ENCODE data around the gene CCDC6. TPM values are rescaled to one million over a fixed set of nuclear protein-coding genes. Genes with fewer than 3 reads are reported as not detected.

Gene CCDC6
- total and polyA plus RNA-seq, 3 donors from 2014 or later: 21.1 to 52.2 (median 41.7) TPM

DNA sequence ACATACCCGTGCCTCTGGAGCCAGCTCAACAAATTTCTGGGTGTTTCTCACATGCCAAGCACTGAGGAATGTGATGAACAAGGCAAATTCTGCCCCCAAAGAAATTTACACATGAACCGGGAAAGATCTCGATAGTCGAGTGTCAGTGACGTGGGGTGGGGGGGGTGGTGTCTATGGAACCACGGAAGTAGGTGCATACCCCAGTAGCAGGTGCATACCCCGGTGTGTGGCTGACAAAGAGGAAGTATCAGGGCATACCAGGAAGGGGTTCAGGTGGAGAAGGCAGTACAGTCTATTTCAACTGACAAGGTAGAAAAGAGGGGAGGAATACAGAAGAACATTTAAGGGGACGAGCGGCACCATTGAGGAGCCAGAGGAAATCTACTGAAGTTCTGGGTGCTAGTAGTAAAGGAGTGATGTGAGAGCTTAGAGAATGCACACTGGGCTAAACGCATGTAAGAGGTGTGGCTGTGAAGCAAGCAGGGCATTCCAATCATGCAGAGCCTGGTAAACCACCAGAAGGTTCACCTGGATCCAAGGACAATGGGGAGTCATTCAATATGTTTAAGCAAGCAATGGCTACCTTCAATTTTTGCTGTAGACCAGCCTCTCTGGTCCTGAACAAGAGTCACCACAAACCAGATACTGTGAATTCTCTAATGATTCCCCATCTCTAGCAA lies 6.2 kb downstream of the CCDC6 start:
- Histone ChIP-seq H3K4me3 (no peak overlapping the region), H3K4me1 (peaks cover 10% of the 10 kb centered on the region), H3K36me3 (ENCODE audit: low read depth, missing control alignments) (no peaks in the 10 kb centered on the region), H3K9me3 (no peaks in the 10 kb centered on the region), H3K27me3 (no peaks in the 10 kb centered on the region), H3K27ac (no peak overlapping the region)
- no peak for DNase-seq
- TF ChIP-seq POLR2A (IDR thresholded peaks at IDR 0.05): no peak
- TF ChIP-seq, protein P1, sequence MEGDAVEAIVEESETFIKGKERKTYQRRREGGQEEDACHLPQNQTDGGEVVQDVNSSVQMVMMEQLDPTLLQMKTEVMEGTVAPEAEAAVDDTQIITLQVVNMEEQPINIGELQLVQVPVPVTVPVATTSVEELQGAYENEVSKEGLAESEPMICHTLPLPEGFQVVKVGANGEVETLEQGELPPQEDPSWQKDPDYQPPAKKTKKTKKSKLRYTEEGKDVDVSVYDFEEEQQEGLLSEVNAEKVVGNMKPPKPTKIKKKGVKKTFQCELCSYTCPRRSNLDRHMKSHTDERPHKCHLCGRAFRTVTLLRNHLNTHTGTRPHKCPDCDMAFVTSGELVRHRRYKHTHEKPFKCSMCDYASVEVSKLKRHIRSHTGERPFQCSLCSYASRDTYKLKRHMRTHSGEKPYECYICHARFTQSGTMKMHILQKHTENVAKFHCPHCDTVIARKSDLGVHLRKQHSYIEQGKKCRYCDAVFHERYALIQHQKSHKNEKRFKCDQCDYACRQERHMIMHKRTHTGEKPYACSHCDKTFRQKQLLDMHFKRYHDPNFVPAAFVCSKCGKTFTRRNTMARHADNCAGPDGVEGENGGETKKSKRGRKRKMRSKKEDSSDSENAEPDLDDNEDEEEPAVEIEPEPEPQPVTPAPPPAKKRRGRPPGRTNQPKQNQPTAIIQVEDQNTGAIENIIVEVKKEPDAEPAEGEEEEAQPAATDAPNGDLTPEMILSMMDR (IDR thresholded peaks at IDR 0.05): no peak
- intact Hi-C loops (cut with DNase I; ENCODE audit: low total_unique reads): no loop called here
- 85 to 86% methylated on average over 10 of the region's 10 CpGs for WGBS, 2 donors

DNA sequence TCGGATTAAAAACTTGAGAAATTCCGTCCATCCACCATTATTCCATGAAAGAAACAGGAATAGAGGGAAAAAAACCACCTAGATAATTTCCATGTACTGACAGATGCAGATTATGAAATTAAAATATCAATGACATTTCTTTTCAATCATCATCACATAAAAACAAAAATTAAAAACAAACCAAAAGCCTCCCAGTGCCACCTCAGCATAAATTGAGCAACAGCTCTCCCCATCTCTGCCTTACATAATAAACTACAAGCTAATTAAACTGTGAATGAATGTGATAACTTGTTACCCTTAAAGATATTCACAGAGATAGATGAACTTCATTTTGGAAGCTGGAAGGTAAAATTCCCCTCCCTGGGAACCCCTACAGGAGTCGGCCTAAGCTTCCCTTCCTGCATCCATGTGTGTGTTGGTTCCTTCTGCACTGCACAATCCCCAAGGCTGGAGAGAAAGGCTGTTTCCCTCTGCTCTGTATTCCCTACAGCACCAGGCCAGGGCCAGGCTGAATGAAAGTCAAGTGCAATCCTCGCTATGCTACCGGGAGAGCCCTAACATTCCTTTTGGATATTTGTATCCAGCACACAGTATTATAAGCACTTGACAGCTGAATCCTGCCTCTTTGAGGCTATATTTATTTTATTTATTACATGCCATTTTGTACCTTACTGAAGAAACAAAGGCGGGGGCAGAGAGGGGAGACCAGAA lies 8.1 kb downstream of the CCDC6 start:
- H3K36me3 ChIP-seq (ENCODE audit: low read depth, missing control alignments): no peaks in the 10 kb centered on the region
- no peak for DNase-seq
- H3K9me3 ChIP-seq: no peaks in the 10 kb centered on the region
- 71% methylated on average over 6 of the region's 6 CpGs for WGBS, 2 donors
- no peak overlapping the region for H3K27ac ChIP-seq
- intact Hi-C loops (cut with DNase I; ENCODE audit: low total_unique reads): no loop called here
- TF ChIP-seq POLR2A (IDR thresholded peaks at IDR 0.05): no peak
- TF ChIP-seq, protein P1 (IDR thresholded peaks at IDR 0.05): no peak
- peaks cover 10% of the 10 kb centered on the region for H3K4me1 ChIP-seq
- no peaks in the 10 kb centered on the region for H3K27me3 ChIP-seq
- H3K4me3 ChIP-seq: no peak overlapping the region

DNA sequence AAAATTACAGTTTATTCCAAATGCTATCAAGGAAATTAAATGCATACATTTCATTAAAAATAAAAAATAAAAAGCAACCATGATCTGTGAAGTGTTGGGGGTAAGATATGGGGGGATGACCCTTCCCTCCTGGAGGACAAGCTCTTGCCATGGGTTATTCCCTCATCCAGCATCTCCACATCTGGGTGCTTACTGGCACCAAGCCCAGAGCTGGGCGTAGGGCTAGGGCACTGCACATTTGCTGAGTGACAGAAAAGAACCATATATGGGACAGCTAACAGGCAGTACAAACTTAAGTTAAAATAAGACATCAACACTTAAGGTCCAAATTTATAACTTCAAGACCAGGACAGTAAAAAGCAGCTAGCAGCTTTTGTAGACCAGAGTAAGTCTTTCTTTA lies 10.2 kb downstream of the CCDC6 start:
- 70 to 78% methylated on average over 1 of the region's 1 CpG for WGBS, 2 donors
- H3K4me1 ChIP-seq: peaks cover 10% of the 10 kb centered on the region
- H3K36me3 ChIP-seq (ENCODE audit: low read depth, missing control alignments): no peaks in the 10 kb centered on the region
- no peak overlapping the region for H3K4me3 ChIP-seq
- H3K9me3 ChIP-seq: no peaks in the 10 kb centered on the region
- H3K27ac ChIP-seq: no peak overlapping the region
- DNase-seq: no peak
- intact Hi-C loops (cut with DNase I; ENCODE audit: low total_unique reads): no loop called here
- no peak for TF ChIP-seq POLR2A (IDR thresholded peaks at IDR 0.05)
- TF ChIP-seq, protein P1 (IDR thresholded peaks at IDR 0.05): no peak
- no peaks in the 10 kb centered on the region for H3K27me3 ChIP-seq

DNA sequence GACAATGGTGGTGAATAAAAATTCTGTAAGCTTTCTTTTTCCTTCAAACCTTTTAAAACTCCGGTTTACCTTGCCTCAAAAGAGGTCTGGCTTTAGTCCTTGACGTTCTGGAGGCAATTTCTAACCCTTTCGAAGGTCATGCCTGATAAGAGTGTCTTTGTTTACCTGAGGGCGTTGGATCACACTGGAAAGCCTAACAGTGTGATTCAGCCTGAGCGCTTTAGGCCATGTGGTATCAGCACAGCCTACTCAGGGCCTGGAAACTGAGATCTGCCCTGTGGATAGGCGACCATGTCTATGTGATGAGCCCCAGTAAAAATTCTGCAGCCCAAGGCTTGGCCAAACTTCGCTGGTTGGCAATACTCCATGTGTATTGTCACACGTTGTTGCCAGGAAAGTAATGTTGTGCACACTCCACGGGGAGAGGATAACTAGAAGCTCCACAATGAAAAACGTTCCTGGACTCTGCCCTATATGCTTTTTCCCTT lies 10.7 kb downstream of the CCDC6 start:
- intact Hi-C loops (cut with DNase I; ENCODE audit: low total_unique reads): no loop called here
- TF ChIP-seq, protein P1 (IDR thresholded peaks at IDR 0.05): no peak
- TF ChIP-seq POLR2A (IDR thresholded peaks at IDR 0.05): no peak
- Histone ChIP-seq H3K27me3 (no peaks in the 10 kb centered on the region), H3K4me1 (peaks cover 10% of the 10 kb centered on the region), H3K27ac (no peak overlapping the region), H3K36me3 (ENCODE audit: low read depth, missing control alignments) (no peaks in the 10 kb centered on the region), H3K4me3 (no peak overlapping the region), H3K9me3 (no peaks in the 10 kb centered on the region)
- WGBS, 2 donors: 44 to 51% methylated on average over 10 of the region's 10 CpGs
- DNase-seq: peak; percentile 28

Measured in testis (tissue), 3 donors.